GM21447 (cell line): ENCODE results near the gene ARHGEF4.

ENCODE experiments used
- ATAC-seq: cut with Tn5 transposase; IDR thresholded peaks from one replicate; pipeline ENCODE4 v1.9.1; 2021; ENCODE audit not compliant: unreplicated experiment

ARHGEF4 gene, protein sequence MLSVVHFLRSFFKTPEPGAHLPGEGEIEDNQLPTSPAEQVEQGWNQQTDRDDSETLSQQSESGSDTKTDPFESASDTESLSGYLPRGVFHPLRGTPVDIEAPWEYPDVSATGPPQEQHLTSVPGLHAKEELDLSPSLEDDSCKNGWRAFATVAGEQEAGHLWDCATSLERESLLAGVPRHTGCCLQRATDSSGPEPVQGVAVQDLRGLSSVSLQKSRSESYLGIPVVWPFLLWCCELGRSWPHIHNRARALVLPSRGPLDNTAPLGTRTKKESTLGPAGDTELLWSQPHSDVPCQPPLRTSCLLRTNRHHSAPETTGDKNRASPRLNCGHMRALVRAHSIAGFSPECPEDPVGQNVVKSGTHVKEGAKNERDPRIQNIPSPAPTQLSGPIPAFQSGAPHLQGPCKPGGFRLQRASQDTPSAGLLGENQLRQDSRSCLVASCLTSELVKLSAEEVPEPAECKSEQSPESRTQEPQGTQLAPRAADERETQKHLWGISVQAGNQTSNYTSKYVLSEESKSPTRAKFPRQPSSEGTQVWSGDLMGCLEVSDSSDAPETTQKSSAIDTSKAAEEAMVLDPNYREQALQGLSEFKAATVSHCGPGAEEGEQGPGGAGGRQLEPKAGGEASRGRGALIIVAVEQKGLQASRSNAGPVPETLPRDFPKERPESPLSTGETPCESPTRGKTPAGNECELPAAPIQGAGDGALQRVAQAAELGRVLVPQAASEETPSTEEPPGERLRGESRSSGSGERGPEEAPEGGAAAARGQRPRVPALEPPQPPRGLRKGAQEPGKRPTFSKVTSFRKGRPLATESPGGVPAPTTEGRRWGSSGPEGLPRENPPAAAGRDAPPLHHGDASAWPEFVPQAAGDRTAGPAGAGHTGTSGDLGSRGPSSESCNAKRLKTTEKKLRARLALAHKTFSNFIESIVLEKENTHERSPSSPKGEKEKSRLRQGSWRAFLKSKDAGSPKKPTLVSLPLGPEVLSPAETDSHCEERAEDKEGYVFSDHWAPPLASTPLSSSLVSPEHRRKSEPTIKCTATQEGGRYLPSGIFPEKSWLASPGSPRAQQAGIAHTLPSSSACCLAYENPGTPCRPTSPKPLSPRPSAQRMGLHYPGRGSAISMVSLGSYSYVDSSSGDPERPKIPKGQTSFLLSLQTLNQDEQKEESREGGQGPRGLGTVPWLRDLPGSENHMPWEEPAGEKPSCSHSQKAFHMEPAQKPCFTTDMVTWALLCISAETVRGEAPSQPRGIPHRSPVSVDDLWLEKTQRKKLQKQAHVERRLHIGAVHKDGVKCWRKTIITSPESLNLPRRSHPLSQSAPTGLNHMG (N-terminal part only)

DNA sequence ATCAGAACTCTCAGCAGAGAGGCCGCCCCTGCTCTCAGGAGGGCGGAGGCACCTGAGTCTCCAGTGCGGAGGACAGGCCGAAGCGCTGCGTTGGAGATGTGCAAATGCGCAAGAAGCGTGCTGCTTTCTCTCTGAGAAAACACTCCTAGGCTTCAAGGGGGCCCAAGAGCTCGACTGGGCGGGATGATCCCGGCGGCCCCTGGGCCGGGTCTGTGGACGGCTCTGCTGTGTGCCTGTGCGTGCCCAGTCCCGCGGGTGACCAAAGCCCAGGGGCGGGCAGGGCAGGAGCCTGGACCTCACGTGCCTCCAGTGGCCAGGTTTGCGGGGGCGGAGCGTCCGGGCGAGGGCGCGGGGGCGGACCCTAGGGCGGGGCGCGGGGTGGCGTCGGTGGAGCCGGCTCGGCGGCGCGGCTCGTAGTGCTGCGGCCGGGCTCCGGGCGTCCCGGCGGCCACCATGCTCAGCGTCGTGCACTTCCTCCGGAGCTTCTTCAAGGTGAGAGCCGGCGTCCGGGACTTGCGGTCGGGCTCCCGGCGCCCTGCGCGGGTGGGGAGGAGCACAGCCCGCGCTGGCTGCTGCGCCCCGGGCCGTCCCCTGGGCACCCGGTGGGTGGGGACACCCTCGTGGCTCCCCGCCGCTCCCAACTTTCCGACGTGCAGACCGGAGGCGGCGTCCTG lies at the start of gene ARHGEF4:
ARHGEF4 (plus strand) TSS at position 414 of the 674 bp plus-strand sequence; CDS start at position 454, 40 bp downstream.
- ATAC-seq, result no peak

DNA sequence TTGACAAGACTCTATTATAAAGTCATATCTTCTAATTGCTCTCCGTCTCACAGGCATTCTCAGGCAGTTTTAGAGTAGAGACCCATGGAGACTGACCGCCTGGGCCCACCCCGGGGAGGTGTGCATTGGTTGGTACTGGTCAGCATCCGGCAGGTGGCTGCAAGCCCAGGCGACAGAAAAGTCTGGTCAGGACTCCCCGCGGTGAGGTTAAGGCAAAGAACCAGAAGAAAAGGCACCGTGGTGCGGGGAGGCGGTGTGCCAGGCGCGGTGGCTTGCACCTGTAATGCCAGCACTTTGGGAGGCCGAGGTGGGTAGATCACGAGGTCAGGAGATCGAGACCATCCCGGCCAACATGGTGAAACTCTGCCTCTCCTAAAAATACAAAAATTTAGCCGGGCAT lies 48.9 kb upstream of the ARHGEF4 start:
- no peak for ATAC-seq

DNA sequence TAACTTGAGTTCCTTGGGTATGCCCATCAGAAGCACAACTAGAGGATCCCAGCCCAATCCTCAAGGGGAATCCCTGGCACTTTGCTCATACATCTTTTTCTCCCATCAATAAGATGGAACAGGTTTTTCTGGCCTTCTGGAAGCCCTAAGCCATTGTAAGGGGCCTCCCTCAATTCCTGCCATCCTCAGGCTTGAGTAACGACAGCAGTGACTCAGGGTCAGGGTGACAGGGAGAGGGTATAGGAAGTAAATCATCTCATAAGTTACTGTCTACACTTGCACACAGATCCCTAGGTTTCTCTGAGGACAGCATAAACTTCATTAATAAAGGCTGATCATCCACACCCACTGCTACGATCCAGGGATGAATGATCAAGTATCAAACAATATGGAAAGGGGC lies 46.4 kb upstream of the ARHGEF4 start:
- ATAC-seq, result no peak

DNA sequence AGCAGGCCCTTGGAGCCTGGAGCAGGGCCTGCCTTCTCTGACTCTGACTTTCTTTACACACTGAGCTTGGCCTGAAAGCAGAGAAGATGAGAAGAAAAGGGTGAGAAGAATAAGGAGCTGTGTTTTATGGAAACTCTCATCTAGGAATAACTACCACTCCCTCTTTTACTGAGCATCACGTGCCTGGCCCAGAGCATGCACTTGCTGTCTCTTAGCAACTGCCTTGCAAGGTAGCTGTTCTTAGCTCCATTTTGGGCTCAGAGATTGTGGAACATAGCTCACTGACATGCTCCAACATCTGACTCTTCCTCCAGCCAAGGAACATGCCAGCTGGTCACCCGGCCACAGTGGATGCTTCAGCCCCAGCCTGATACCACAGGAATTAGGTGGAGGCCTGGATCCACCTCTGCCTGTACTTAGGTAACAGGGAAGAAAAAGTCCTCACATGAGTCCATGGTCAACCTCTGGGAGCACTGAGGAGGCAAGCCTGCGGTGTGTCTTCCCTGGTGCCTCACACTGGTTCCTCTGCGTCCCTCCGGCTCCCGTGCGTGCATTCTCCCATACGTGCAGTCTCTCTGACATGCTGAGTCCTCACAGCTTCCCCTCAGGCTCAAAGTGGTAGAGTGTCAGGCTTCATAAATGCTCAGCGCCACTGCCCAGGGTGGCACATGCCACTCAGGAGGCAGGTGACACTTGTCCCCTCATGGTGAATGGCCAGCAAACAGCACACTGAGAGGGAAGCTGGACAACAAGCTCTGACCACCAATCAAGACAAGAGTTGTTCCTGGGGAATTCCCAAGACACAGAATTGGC lies 45.7 kb upstream of the ARHGEF4 start:
- no peak for ATAC-seq

DNA sequence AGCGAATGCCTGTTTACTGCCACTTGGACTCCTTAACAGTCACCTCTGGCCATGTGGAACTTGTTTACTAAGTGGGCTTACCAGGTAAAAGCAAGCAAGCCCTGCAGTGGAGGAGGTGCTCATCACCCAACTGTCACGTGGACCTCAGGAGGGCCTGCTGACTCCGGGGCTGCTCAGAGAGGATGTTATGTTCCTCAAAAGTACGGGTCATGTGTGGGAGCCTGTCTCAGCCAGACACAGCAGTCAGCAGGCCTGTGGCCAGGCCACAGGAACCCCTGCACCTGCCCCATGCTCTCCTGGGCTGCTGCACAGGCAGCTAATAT lies 45.1 kb upstream of the ARHGEF4 start:
- ATAC-seq, result no peak

DNA sequence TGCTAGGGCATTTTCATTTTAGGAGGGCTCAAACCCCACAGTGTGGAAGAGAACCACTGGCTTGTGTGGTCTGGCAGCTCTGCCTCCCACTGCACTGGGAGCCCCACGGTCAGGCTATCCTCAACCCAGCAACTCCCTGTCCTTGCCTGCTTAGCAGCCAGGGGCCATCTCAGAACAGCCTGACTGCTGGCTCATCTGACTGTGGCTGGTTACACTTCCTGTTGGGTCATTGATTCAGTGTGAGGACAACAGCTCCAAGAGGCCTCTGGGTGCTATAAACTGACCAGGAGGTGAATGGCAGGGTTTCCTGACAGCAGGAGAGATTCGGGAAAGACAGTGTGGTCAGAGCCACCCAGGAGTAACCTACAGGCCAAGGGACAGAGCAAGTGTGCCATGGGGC lies 41.3 kb upstream of the ARHGEF4 start:
- ATAC-seq, result no peak

DNA sequence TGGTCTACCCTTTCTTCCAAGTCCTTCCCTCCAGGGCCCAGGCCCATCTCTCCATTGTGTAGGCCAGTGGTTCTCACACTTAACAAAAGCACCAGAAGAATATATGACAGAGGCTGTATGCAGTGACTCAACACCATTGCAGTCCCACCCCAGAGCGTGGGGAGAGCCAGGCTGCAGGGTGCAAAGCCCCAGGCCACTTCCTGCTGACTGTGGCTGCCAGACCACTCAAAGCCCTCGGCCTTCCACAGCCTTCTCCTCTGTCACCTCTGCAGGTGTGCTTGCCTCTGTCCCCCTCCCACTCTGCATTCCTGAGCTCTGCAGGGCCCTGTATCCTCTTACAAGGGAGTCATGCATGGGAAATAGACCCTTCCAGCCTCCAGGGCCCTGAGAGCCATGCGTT lies 40.4 kb upstream of the ARHGEF4 start:
- ATAC-seq, result no peak

DNA sequence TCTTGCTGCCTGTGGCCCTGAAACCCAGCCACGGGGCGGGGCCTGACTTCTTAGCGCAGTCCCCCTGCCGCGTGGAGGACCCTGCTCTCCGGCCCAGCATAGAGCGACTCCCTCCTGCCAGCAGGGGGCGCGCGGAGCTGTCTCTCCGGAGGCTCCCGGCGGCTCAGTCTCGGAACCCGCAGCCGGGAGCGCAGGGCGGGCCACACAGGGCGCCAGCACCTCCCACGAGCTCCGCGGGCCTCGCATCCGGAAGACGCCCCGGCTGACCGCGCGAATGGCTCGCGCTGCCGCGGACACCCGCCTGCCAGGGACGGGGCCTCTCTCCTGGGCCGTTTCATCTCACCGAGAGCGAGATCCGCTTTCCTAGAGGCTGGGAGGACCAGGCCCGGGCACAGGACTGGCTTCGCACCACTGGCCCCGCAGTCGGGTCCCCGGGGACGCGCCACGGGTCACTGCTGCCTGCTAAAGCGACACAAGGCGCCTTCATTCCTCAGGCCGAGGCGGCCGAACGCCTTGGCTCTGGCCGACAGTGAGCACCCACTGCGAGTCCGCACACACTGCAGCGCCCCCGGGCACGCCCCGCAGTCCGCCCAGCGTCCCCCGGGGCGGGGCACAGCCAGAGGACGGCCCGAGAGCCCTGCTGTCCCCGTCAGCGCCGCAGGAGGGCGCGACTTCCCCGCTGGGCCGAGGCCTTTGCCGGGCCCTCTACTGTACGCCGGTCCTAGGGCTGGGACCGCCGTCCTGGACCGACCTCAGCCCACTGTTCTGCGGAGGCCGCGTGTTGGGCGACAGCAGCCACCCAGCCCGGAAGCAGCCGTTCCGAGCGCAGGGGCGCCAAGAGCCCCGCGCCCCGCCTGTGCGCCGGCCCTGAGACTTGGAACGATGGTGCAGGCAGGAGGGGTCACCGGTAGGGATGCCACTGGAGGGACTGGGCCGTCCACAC lies 39.0 kb upstream of the ARHGEF4 start:
- peak; percentile 88 for ATAC-seq

DNA sequence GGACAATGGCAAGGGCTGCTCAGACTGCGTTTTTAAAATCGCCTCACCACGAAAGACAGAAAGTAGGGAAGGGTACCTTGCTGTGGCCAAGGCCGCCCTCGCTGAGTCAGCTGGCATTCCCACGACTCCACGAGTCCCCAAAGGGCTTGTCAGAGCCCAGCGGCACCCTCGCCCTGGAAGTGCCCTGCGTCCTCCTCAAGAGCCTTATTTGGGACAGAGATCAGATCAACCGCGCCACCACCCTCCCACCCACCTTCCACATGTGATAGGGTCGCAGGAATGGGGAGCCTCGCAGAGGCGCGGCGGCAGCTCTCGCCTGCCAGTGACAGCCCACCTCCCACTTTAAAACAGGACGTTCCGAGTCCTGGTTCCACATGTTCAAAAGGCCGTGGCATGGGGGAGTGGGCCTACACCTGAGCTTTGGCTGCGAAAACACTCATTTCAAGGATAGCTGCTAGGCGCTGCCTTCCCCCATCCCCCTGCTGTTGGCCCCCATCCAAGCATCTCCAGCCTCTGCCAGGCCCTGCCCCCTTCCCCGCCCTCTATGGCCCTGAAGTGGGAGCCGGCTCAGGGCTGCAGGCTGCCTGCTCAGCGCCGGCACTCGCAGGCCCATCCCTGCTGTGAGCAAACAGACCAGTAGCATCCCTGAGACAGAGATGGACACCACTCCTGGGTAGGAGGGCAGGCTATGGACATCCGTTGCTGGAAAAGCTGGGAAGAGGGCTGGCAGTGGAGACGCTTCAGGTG lies 38.1 kb upstream of the ARHGEF4 start:
- no peak for ATAC-seq

DNA sequence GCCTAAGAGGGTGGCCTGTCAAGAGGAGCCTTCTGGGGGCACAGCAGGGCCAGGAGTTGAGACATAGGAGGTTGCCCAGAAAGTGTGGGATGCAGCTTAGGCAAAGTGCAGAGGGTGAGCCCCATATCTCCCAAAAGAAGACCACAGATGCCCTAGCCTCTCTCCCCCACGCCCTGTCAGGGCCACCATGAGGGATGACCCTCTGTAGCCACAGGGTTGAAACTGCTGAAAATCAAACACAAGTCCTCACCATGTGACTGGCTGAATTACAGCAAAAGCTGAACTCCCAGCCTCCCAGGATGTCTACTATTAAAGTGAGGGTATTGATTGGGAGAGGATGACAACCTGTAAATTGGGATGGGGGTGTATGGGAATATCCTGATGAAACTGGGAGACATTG lies 37.4 kb upstream of the ARHGEF4 start:
- no peak for ATAC-seq

DNA sequence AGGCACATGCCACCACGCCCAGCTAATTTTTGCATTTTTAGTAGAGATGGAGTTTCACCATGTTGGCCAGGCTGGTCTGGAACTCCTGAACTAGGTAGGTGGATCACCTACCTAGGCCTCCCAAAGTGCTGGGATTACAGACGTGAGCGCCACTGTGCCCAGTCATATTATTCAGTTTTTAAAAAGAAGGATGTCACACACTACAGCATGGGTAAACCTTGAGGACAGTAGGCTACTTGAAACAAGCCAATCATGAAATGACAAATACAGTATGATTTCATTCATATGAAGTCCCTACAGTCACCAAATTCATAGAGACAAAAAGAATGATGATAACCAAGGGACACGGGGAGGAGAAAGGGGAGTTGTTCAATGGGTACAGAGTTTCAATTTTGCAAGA lies 31.1 kb upstream of the ARHGEF4 start:
- no peak for ATAC-seq

DNA sequence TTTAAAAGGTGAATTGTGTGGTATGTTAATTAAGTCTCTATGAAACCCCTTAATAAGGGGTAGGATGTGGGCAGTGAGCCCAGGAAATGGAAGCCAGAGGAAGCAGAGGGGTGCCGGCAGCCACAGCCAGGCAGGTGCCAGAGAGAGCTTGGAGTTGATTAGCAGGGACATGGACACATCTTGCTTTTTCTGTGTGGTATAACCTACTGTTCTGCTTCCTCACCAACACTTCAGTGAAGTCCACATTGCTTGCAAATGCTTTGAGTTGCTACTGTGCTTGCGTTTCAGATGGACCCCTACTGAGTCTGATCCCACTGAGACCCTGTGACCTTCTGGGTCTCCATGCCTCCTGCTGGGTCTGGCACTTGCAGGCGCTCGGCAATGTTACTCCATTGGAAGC lies 30.3 kb upstream of the ARHGEF4 start:
- no peak for ATAC-seq

DNA sequence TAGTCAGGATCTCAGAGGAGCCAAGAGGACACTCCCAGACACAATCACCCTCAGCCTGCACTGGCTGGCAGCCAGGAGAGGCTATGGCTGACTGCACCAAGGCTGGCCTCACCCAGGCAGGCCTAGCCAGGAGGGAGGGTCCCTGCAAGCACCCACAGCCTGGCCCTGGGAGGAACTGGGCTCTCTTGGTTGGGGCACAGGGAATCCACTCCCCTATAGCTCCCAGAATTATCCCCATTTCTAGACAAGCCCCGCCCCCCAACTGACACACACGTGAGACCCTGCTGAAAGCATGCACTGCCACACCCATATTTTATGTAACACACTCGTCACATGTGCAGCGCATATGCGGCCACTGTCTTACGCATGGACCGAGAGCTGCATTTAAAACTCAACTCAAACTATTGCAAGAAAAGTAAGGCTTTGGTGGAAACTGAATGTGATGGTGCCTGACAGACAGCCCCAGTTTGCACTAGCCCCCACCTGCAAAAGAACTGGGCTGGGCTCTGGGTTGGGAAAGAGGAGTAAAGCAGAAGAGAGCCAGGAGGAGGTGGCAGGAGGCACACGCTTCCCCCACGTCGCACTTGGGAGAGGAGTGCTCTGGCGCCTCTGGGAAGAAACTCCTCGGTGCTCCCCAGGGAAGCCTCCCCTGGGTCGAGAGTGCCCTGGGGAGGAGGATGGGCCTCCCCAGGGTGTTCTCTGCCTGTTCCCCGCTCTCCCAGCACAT lies 28.9 kb upstream of the ARHGEF4 start:
- ATAC-seq, result no peak

DNA sequence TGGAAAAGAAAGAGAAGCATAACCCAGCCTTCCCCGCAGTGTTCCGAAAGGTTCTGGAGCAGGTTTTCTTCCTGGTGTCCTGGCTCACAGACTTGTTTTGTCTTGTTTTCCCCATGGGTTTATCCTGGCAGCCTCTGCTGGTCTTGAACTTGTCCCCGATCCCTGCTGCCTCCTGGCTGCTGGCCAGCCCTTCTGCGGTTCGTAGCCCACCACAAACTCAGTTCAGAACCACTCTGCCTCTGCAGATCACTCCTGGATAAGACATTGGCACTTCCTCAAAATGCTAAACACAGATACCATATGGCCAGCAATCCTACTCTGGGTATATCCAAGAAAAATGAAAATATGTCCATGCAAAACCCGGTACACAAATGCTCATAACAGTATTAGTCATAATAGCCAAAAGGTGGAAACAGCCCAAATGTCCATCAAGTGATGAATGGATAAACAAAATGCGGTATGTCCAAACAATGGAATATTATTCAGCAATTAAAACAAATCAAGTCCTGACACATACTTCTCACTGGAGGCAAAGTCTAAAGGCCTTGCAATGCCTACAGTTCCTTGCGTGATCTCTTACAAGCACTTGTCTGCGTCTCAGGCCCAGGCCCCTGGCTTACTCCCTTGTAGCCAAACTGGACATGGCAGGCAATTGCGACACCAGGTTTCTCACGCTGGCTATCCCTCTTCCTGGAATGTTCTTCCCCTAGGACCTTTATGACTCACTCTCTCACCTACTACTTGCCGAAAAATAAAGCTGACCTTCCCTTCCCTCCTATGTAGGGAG lies 28.0 kb upstream of the ARHGEF4 start:
- no peak for ATAC-seq

DNA sequence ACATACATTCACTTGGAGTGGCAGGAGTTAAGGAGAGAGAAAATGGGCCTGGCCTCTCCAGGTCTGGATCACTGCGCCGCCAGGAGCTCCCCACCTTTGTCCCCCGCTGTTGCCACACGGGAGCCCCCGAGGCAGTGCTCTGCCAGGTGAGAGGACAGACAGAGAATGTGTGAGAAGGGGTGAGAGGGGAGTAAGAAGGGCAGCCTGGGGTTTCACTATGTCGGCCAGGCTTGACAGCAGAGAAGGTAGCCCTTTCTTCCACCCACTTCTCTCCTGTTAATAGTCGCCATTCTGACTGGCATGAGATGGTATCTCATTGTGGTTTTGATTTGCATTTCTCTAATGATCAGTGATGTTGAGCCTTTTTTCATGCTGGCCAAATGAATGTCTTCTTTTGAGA lies 26.2 kb upstream of the ARHGEF4 start:
- ATAC-seq, result no peak

DNA sequence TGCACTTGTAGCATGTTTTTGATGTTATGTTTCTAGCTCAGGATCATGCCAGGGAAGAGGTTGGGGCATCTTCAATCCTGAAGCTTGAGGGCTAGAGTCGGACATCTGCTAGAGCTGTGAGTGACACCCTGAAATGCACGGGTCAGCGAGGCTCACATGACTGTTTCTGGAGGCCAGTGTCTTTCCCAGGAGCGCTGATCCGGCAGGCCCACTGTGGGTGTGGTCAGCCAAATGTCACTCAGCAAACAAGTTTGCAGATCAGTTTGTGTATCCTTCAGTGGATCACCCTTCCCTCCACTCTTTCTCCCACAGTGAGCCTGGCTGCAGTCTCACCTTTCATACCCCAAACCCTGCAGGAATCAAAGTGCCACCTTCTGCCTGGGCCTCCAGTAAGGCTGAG lies 23.0 kb upstream of the ARHGEF4 start:
- no peak for ATAC-seq
